Skin epidermis (tissue), 12 donors: ENCODE data around the gene RBMY1D.
"Not testable (repeated sequence)": the region's sequence is repeated elsewhere in the genome, so short reads cannot be mapped to it uniquely, and the experiment has no call there.

ENCODE experiments used
- H3K27ac ChIP-seq, 21 experiments: fragments of 200-600 bp; sonication (generic) in 11 of 21; one replicate each; pipeline ENCODE4 v1.5.0; 2020; ENCODE audit warnings: mild to moderate bottlenecking in 3 of 21, inconsistent platforms in 2 of 21, moderate library complexity in 2 of 21
- H3K4me3 ChIP-seq, 7 experiments: fragments of 200-600 bp; sonication (generic) in 2 of 7; one replicate each; pipeline ENCODE4 v1.5.0; 2020; ENCODE audit warnings: inconsistent platforms in 2 of 7, mild to moderate bottlenecking in 2 of 7, moderate library complexity in 1 of 7

The RBMY1D gene

DNA sequence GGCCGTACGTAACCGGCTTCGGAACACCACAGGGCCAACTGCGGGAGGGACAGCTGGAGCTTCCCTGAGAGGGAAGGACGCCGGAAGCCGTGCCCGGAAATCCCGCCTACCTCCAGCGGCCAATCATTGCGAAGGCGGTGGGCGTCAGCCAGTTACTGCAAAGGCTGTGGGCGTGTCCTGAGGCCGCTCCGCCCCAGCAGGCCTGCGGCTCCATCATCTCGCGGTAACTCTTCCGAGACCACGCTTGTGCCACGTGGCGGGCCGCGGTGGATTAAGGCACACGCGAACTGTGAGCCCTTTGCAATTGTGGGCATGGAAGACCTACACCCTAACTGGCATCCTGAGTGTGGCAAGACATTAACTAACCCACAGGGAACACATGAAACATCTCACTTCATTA lies at the start of gene RBMY1D:
Gene RBMY1D, minus strand, starts transcription at position 101 of the 400 bp plus-strand sequence. CDS start 2,013 bp downstream, outside the sequence.
- not testable (repeated sequence) for H3K27ac ChIP-seq, H3K4me3 ChIP-seq

DNA sequence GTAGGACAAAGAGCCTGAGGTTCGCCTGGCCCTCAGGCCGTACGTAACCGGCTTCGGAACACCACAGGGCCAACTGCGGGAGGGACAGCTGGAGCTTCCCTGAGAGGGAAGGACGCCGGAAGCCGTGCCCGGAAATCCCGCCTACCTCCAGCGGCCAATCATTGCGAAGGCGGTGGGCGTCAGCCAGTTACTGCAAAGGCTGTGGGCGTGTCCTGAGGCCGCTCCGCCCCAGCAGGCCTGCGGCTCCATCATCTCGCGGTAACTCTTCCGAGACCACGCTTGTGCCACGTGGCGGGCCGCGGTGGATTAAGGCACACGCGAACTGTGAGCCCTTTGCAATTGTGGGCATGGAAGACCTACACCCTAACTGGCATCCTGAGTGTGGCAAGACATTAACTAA lies 23.6 kb upstream of the RBMY1D start, which contains the start of gene RBMY1E:
Gene RBMY1E, minus strand, starts transcription at position 101 of the 400 bp plus-strand sequence. CDS start 1,978 bp downstream, outside the sequence.
- H3K27ac ChIP-seq, H3K4me3 ChIP-seq: not testable (repeated sequence)

DNA sequence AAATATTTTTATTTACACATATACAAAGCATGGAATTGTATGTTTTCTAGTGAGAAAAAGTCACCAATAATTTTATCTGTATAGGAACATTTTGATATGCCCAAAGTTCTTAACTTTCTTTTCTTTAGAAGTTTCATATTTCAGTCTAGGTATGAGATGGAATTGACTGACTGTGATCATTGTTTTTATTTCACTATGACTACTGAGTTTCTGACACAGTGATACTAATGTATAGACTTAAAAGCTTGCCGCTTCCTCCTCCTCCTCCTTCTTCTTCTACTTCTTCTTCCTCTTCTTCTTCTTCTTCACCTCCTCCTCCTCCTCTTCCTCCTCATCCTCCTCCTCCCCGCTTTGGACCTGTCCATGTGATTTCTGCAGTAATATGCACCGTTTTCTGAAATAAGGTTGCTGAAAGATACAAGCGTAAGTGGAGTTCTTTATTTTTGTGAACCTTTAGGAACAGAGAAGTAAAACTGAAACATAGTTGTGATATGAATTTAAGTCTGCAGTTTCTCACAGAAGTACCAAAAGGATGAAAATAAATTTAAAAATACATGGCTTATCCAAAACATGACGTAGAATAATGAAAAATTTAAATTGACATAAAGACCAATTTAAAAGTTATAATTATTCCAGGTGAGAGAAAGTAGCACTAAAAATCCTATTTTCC lies 24.8 kb downstream of the RBMY1D start:
- not testable (repeated sequence) for H3K4me3 ChIP-seq, H3K27ac ChIP-seq

DNA sequence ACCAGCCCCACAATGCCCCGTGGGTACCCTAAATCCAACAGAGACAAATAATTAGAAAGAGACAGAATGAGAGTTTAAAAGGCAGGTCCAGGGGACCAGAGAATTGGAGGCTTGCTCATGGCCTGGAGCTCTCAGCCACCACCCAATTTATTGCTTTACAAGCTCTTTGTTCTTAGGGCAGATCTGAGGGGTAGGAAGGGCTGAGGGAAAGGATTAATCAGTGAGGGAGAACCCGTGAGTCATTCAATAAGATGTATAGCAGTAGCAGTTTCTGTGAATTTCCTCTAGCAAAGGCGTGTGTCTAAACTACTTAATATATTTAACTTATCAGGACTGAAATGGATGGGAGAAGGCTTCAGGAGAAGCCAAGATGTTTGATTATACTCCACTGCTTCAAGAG lies 48.8 kb downstream of the RBMY1D start:
- Histone ChIP-seq H3K4me3 (no peak overlapping the region), H3K27ac (no peak overlapping the region)

DNA sequence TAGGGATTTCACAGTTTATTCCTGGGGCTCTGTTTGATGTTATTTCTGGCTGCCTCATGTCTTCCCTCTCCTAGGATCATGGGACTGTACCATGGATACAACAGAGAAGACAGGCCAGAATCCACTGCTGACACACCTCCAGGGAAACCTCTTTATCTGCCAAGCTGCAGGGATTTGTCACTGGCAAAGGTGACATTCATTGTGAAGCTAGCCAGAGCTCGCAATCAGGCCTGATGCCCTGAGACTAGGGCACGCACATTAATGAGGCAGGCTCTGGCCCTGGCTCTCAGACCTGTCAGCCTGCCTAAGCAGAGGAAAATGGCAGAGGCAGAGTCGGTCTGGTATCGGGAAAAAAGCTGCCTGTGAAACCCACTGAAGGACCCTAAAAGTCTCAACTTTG lies 52.2 kb downstream of the RBMY1D start:
- no peak overlapping the region for H3K4me3 ChIP-seq
- H3K27ac ChIP-seq, result no peak overlapping the region

DNA sequence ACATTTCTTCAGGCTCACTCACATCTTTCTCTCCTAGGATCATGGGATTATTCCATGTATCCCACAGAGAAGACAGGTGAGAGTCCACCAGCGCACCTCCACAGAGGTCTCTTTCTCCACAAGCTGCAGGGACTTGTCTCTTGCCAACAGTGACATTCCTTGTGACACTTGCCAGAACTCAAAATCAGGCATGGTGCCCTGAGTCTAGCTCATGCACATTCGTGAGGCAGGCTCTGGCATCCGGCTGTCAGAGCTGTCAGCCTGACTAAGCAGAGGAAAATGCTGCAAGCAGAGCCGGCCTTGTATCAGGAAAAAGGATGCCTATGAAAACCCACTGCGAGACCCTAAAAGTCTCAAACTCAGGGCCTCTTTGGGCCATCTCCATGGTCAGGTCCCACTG lies 54.8 kb downstream of the RBMY1D start:
- no peak overlapping the region for H3K27ac ChIP-seq
- H3K4me3 ChIP-seq, result no peak overlapping the region

DNA sequence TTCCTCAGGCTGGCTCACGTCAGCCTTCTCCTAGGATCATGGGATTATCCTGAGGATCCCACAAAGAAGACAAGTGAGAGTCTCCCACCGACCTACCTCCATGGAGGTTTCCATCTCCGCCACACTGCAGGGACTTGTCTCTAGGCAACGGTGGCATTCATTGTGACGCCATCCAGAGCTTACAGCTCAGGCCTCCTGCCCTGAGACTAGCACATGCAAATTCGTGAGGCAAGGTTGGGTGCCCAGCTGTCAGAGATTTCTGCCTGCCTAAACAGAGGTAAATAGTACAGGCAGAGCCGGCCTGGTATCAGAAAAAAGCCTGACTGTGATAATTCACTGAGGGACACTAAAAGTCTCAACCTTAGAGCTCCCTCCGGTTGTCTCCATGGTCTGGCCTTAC lies 58.0 kb downstream of the RBMY1D start:
- no peak overlapping the region for H3K4me3 ChIP-seq

DNA sequence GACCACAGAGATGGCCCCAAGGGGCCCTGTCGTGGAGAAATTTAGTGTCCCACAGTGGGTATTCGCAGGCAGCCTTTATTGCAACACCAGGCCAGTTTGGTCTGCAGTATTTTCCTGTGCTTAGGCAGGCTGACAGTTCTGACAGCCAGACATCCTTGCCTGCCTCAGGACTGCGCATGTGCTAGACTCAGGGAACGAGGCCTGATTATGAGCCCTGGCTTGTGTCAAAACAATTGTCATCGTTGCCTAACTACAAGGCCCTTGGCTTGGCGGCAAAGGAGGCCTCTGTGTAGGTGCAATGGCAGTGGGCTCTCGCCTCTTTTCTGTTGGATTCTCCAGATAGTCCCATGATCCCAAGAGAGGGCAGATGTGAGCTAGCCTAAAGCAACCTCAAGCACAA lies 59.3 kb downstream of the RBMY1D start:
- Histone ChIP-seq H3K27ac (no peak overlapping the region), H3K4me3 (no peak overlapping the region)

More for the DNA sequence above, 58.0 kb downstream of the RBMY1D start:
- H3K27ac ChIP-seq, result no peak overlapping the region
